RWPE2 (cell line): Measurements from ENCODE around the gene COL15A1.

Source experiments
- ATAC-seq: fragments of 200-7000 bp; cut with Tn5 transposase; 3 replicates; pipeline ENCODE4 v1.9.1; 2021; ENCODE audit warnings: low read depth
- DNase-seq: peaks from one replicate; pipeline ENCODE4 v3.0.0-alpha.2; 2020; ENCODE audit warnings: low spot score
- H3K27ac ChIP-seq: fragments of 450-650 bp; 2 replicates; pipeline ENCODE4 v1.5.1; 2017; ENCODE audit warnings: mild to moderate bottlenecking; ENCODE audit not compliant: poor library complexity, severe bottlenecking
- H3K27me3 ChIP-seq: fragments of 250-450 bp; sonication (Bioruptor Pico); 2 replicates; pipeline ENCODE4 v1.5.1; 2021; ENCODE audit warnings: mild to moderate bottlenecking, moderate library complexity; ENCODE audit not compliant: insufficient read depth, poor library complexity, severe bottlenecking
- H3K36me3 ChIP-seq: fragments of 250-450 bp; sonication (Bioruptor Pico); 2 replicates; pipeline ENCODE4 v1.5.1; 2020; ENCODE audit warnings: low read depth, mild to moderate bottlenecking, moderate library complexity
- H3K4me1 ChIP-seq: fragments of 250-450 bp; sonication (Bioruptor Pico); 2 replicates; pipeline ENCODE4 v1.5.1; 2021; ENCODE audit warnings: mild to moderate bottlenecking, moderate library complexity; ENCODE audit not compliant: insufficient read depth, poor library complexity, severe bottlenecking
- H3K4me3 ChIP-seq: fragments of 250-450 bp; sonication (Bioruptor Pico); 2 replicates; pipeline ENCODE4 v1.5.1; 2021; ENCODE audit warnings: mild to moderate bottlenecking, moderate library complexity; ENCODE audit not compliant: severe bottlenecking
- H3K9me3 ChIP-seq: fragments of 250-450 bp; sonication (Bioruptor Pico); 2 replicates; pipeline ENCODE4 v1.5.1; 2021; ENCODE audit warnings: mild to moderate bottlenecking, moderate library complexity; ENCODE audit not compliant: severe bottlenecking
- TF ChIP-seq, protein P1 (sequence below): fragments of 450-650 bp; IDR thresholded peaks from one replicate; pipeline ENCODE4 v1.5.1; 2017; ENCODE audit warnings: mild to moderate bottlenecking, moderate library complexity; ENCODE audit not compliant: poor library complexity, severe bottlenecking

The COL15A1 gene

DNA sequence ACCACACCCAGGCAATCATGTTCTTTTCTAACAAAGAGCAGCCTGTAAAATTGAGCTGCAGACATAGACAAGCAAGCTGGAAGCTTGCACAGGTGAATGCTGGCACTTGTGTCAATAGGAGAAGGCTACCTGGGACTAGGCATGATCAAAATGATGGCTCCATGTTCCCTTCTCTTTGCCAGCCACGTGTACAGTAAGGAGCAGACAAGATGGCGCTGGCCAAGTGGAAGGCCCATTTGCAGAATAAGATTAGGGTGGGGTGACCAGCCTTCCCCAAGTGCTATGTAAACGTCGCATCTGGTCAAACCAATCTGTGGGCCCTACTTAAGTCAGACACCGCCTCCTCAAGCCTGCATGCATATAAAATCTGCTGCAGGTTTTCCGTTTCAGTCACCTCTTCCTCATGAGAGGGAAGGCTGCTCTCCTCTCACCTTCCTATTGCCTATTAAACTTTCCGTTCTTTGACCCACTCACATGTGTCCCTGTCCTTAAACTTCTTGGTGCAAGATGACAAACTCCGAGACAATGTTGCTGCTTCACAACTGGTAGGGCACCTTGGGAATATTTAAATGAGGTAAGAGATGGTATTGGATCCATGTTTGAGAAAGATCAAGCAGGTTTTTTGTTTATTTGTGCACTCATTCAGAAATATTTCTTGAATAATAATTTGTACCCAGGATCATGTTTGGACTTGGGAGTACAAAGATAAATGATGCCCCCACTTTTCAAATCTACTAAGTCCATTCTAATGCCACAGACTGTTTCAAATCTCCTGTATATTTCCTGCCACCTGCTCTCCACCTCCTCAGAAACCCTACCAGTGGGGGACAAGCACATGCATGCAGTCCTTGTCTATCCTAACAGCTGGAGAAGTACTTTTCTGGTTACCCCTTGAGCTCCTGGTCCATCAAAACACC, 130.5 kb downstream of the COL15A1 start:
- Histone ChIP-seq H3K27me3 (no peaks in the 10 kb centered on the region), H3K36me3 (no peaks in the 10 kb centered on the region), H3K9me3 (no peaks in the 10 kb centered on the region), H3K27ac (no peak overlapping the region), H3K4me1 (no peaks in the 10 kb centered on the region), H3K4me3 (no peak overlapping the region)
- DNase-seq (no peak), ATAC-seq (no peak)
- TF ChIP-seq, protein P1, sequence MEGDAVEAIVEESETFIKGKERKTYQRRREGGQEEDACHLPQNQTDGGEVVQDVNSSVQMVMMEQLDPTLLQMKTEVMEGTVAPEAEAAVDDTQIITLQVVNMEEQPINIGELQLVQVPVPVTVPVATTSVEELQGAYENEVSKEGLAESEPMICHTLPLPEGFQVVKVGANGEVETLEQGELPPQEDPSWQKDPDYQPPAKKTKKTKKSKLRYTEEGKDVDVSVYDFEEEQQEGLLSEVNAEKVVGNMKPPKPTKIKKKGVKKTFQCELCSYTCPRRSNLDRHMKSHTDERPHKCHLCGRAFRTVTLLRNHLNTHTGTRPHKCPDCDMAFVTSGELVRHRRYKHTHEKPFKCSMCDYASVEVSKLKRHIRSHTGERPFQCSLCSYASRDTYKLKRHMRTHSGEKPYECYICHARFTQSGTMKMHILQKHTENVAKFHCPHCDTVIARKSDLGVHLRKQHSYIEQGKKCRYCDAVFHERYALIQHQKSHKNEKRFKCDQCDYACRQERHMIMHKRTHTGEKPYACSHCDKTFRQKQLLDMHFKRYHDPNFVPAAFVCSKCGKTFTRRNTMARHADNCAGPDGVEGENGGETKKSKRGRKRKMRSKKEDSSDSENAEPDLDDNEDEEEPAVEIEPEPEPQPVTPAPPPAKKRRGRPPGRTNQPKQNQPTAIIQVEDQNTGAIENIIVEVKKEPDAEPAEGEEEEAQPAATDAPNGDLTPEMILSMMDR = no peak

- Histone ChIP-seq H3K4me1 (no peaks in the 10 kb centered on the region), H3K27ac (no peak overlapping the region), H3K36me3 (no peaks in the 10 kb centered on the region), H3K27me3 (no peaks in the 10 kb centered on the region), H3K9me3 (no peaks in the 10 kb centered on the region), H3K4me3 (no peak overlapping the region)
- TF ChIP-seq, protein P1 = no peak
- ATAC-seq (no peak), DNase-seq (no peak)
These were observed 131.2 kb downstream of the COL15A1 start for GRCh38 chr9:99074902-99075245.

DNA sequence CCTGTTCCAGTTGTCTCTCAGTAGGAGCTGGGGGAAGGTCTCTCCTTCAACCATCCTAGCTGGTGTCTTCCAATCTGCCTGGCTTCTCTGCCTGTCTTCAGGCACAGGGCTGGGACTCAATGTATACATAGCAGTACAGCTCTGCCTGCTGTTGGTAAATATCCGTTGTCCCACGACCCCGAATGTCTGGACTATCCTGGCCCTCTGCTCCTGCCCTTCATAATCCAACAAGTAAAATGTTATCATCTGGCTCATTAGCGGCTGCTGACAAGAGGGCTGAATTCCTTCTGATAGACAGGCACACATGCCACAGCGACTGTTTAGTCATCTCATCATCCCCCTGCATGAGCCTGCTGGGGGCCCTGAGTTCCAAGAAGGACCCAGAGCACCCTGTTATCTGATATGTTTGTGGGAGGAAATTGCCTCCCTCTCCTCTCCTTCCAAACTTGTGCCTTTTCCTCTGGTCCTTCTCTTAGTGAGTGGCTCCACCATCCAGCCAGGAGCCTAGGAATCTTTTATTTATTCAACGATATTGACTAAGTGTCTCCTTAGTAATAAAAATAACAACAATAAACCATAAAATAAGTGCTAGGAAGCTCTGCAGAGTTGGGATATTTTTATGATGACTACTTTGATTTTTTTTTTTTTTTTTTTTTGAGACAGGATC, 131.7 kb downstream of the COL15A1 start:
- Histone ChIP-seq H3K36me3 (no peaks in the 10 kb centered on the region), H3K27me3 (no peaks in the 10 kb centered on the region), H3K9me3 (no peaks in the 10 kb centered on the region), H3K4me1 (no peaks in the 10 kb centered on the region), H3K4me3 (no peak overlapping the region), H3K27ac (no peak overlapping the region)
- ATAC-seq (no peak), DNase-seq (no peak)
- TF ChIP-seq, protein P1 = no peak

- ATAC-seq = no peak
These were observed 132.3 kb downstream of the COL15A1 start for GRCh38 chr9:99076030-99076429.

More at GRCh38 chr9:99076030-99076429, 132.3 kb downstream of the COL15A1 start:
- Histone ChIP-seq H3K27ac (no peak overlapping the region), H3K4me3 (no peak overlapping the region), H3K9me3 (no peaks in the 10 kb centered on the region), H3K27me3 (no peaks in the 10 kb centered on the region), H3K4me1 (no peaks in the 10 kb centered on the region), H3K36me3 (no peaks in the 10 kb centered on the region)
- DNase-seq = no peak
- TF ChIP-seq, protein P1 = no peak
